HG02798 (cell line): Measurements from ENCODE around the gene ZXDC.
A peak's percentile ranks its signal among the peaks of the same experiment; 100 is the strongest.

Source experiments
- ATAC-seq: cut with Tn5 transposase; IDR thresholded peaks from one replicate; pipeline ENCODE4 v1.9.1; 2021; ENCODE audit warnings: mild to moderate bottlenecking; ENCODE audit not compliant: unreplicated experiment, poor library complexity

The ZXDC gene, protein sequence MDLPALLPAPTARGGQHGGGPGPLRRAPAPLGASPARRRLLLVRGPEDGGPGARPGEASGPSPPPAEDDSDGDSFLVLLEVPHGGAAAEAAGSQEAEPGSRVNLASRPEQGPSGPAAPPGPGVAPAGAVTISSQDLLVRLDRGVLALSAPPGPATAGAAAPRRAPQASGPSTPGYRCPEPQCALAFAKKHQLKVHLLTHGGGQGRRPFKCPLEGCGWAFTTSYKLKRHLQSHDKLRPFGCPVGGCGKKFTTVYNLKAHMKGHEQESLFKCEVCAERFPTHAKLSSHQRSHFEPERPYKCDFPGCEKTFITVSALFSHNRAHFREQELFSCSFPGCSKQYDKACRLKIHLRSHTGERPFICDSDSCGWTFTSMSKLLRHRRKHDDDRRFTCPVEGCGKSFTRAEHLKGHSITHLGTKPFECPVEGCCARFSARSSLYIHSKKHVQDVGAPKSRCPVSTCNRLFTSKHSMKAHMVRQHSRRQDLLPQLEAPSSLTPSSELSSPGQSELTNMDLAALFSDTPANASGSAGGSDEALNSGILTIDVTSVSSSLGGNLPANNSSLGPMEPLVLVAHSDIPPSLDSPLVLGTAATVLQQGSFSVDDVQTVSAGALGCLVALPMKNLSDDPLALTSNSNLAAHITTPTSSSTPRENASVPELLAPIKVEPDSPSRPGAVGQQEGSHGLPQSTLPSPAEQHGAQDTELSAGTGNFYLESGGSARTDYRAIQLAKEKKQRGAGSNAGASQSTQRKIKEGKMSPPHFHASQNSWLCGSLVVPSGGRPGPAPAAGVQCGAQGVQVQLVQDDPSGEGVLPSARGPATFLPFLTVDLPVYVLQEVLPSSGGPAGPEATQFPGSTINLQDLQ

DNA sequence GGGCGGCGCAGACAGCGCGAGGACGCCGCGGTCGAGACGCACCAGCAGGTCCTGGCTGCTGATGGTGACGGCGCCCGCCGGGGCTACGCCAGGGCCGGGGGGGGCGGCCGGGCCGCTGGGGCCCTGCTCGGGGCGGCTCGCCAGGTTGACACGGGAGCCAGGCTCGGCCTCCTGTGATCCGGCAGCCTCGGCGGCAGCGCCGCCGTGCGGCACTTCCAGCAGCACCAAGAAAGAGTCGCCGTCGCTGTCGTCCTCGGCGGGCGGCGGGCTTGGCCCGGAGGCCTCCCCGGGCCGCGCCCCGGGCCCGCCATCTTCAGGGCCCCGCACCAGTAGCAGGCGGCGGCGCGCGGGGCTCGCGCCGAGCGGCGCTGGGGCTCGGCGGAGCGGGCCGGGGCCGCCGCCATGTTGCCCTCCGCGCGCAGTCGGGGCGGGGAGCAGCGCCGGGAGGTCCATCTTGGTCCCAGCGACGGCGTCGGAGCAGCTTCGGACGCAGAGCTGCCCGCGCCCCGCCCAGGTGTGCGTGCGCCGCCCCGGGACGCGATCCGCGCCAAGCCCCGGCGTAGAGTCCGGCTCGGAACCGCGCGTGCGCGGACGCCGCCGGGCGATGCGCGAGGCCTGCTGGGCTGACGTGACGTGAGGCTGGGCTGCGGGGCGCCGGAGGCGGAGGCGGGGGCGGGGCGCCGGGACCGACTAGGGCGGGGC is at the start of gene ZXDC:
Gene ZXDC, minus strand, starts transcription at position 479 of the 702 bp plus-strand sequence. Its CDS starts 26 bp downstream, at position 453.
- ATAC-seq: peak; percentile 88

DNA sequence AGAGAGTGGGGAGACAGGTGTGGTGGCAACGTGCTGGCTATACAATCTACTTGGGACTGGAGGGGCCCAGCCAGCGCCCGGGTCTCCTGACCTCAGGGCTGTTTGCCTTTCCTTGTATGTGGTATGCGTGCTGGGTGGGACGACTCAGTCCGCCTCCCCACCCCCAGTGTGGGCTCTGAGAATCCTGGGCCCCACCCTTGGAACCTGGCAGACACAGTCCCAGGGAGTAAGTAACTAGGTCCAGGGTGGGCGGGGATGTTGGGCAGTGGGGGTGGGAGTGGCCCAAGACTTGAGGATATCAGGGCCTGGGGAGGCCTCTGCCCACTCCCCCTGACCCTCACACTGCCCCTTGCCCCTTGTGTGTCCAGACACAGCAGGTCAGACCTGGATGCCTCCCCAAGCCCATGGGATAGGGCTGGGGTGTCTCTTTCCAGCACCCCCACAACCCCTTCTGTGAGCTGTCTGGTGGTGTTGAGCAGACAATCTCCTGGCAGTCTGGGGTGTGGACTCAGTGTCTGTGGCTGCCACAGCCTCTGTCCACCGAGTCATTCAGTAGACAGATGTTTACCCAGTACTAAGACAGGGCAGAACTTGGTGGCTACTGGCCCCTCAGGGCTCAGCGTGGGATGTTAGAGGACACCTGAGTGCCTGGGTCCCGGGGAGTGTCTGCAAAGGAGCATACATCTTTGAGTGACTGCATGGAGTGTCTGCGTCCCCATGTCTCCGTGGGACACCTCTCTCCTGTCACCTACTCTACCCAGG is 49.6 kb upstream of the ZXDC start:
- no peak for ATAC-seq

DNA sequence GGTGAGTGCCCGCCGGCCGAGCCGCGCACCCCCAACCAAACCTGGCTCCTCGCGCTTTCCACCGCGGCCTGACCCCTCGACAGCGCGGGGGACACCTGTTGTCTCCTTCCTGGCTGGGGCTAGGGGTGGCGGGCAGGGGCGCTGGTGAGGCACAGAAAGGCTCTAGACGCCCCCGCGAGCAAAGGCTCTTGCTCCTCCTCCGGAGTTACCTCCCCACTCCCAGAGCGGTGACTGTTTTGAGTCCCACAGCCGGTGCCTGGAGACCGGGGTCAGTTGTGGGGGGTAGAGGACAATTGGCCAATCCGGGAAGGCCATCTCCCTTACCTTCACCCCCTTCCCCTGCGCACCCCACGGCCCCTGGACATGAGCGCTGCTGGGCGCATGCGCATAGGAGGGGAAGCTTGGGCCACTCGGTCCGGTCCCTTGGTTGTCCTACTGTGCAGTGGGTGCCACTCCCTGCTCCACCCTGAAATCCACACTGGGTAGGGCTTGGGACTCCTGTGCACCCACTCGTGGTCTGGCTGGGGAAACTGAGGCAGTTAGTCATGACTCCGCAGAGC is 48.8 kb upstream of the ZXDC start:
- ATAC-seq: no peak

DNA sequence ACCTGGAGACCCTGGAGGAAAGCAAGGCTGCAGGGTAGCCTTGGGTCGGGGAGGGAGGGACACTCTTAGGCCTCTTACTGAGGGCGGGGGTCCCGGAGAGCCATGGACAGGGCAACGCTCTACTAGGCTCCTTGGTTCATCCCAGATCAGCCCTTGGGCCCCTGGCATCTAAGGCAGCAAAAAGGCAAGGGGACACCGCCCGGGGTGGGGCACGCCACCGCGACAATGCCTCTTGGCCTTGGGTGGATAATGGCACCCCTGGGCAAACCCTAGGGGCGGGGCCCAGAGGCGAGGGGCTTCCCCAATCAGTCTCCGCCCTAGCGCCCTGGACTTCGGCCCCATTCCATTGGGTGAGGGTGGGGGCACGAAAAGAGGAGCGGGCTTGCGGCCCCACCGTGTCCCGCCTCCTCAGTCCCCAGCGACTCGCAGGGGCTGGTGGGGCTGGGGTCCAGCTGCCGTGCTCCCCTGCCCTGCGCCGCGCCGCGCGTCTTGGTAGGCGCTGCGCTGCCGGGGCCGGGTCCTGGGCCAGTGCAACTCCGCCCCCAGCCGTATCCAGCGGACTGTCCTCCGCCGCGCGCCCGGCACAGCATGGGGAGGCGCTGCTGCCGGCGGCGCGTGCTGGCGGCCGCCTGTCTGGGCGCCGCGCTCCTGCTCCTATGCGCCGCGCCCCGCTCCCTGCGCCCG is 48.2 kb upstream of the ZXDC start, which contains the start of gene CHST13:
Gene CHST13, plus strand, starts transcription at position 411 of the 684 bp plus-strand sequence. Its CDS starts 178 bp downstream, at position 589.
- ATAC-seq: no peak

DNA sequence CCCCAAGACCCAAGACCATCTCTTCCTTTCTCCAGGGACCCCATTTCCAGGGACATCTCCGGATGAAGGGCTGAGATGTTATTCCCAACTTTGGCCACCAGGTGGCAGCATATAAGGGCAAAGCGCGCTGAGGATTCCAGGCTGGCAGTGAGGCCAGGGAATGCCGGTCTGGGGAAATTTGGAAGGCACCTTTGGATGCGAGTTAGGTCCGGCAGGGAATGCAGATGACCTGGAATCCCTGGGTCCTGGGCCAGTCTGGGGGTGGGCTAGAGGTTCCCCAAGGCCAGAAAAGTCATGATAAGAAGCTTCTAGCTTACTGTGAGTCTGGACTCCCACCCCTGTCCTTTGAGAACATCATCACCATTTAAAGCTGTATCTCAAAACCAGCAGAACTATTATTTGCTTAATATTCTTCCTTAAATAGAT is 46.7 kb upstream of the ZXDC start:
- ATAC-seq: no peak

DNA sequence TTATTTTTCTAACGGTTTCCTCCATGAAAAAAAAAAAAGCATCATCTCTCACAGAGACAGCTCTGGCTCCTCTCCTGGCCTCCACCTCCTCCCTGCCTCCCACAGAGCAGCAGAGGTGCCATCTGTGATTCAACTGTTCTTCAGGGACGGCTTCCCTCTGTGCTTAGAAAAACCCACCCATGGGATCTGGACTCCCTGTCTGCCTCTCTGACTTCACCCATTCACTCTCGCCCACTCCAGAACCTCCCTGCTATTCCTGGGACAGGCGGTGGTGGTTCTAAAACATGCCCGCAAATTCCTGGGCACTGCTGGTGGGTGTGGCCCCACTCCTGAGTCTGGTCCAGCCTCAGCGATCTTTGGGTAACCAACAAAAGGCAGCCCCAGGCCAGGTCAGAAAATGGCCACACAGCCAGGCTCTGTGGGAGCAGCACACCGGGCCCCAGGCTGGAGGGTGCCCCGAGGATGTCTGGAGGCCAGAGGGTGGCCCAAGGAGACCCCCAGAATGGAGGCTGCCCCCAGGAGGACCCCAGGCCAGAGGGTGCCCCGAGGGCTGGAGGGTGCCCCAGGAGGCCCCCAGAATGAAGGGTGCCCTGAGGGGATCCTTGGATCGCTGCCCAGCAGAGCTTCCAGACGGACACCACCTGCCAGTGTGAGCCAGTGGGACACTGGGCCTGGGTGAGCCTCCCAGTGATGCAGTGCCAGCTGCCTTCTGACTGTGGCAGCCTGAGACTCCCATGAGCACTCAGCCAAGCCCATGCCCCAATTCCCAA is 45.6 kb upstream of the ZXDC start:
- ATAC-seq: no peak

DNA sequence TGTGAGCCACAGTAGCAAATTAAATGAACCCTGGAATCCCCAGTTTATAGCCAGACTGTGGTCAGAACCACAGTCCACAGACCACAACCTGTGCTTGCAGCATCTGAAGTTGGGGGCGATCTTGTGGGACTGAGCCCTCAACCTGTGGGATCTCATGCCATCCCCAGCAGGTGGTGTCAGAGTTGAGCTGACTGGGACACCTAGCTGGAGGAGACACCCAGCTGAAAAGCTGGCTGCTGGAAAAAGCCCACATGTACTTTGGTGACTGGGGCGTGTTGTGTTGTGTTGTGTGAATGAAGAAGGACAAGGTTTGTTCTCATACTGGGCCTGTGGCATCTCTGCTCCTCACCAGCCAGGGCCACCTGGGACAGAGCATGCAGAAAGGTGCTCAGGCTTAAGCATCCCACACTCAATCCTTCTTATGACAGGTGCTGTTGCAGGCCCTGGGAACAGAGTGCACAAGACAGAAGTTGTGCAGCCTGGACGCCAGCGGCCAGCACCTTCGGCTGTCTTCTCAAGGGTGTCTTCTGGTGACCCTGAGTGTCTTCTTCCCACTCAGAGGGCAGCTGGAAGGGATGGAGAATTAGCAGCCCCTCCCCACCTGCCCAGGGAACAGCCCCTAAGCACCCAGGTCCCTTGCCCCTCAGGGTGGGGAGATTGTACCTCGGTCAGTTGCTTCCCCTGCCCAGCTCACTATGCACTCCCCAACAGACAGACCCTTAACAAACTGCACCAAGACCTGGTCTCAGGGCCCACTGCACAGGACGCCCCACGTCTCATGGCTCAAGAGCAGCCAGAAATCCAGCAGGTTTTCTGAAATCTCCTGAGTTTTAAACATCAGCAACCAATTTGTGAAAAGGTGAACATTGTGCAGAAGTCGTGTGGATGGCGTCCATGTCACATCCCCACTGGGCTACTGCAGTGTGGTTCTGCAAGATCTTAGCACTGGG is 44.1 kb upstream of the ZXDC start:
- ATAC-seq: no peak

DNA sequence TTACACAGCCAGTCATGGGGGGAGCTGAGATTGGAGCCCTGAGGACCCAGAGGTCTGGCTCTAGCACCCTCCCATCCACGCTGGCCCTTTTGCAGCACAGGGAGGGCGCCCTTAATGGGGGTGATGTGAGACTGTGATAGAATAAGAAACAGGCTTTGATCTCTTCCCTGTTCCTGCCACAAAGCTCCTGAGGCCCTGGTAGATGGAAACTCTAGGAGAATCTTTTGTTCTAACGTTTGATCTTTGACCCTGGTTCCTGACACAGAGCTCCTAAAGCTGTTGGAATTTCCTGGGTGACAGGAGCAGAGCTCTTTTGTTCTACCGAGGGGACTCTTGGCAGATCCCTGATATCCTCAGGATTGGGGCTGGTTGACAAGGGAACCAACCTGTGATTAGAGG is 43.1 kb upstream of the ZXDC start:
- ATAC-seq: no peak

DNA sequence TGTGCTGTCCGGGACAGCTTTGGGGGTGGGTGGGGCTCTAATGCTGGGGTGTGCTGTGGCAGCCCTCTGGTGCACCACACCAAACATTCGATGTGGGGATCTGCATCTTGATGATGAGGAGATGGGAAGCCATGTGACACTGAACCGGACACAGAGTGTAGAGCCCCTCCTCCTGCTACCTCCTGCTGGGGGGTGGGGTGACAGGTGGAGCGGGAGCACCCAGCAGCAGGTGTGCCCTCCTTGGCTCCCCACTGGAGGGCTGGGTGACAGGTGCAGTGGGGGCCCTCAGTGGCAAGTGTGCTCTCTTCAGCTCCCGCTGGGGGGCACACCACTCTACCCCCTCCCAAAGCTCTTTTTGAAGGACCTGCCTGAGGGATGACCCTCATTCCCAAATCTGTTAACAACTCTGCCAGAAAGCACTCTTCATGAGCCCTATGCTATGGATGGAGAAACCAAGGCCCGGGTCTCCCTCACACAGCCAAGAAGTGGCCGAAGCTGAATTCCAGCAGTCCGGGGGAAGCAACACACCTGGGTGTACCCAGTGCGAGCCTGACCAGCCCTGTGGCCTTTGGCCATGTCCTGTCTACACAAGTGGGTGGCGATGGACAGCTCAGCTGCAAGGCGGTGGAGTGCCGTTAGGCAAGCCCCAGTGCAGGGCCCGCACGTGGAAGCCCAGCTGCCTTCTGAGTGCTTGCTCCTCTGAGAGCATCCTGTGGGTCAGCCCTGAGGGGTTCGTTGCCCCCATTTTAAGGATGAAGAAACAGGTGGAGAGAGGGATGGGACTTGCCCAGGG is 42.5 kb upstream of the ZXDC start:
- no peak for ATAC-seq

DNA sequence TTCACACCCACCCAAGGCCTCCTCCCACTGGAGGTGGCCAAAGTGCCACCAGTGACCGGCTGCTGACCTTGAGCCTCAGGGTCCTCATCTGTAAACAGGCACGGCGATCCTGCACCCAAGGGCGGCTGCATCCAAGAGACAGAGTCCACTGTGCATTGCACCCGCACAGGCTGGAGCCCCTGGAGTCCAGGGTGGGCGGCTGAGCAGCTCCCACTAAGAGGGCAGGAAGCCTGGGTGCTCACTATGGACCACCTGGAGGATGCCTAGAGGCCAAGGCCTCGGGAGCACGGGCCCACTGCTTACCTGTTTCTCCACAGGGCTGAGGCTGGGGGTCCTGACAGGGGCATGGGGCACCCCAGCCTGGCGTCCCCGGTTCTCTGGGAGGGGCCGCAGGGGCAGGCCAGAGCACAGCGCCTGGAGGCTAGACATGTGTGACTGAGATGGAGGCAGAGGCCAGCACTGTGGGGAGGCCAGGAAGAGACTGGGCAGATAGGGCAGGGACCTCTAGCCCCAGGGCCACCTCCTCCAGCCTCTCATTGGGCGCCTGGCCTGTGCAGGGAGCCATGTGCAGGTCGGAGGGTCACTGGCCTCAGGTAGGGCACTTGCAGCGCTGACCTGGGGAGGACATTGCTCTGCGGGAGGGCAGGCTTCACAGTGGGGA is 41.7 kb upstream of the ZXDC start, which contains the start of gene UROC1:
Gene UROC1, minus strand, starts transcription at position 483 of the 661 bp plus-strand sequence. Its CDS starts 54 bp downstream, at position 429.
- no peak for ATAC-seq

DNA sequence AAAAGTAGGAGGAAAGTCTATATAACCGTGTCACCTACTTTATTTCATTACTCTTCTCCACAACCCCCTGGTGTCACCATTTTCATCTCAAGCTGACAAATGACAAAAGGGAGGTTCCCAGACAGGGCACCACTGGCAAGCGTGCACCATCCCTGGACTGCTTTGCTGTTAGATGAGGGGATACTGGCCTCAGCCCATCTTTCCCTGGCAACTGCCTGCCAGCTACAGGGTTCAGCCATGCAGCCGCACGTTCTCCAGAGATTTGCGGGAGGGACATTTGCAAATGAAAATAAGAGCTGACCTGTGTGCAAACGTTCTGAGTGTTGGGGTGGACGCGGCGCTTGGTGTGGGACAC is 41.2 kb upstream of the ZXDC start:
- ATAC-seq: no peak

DNA sequence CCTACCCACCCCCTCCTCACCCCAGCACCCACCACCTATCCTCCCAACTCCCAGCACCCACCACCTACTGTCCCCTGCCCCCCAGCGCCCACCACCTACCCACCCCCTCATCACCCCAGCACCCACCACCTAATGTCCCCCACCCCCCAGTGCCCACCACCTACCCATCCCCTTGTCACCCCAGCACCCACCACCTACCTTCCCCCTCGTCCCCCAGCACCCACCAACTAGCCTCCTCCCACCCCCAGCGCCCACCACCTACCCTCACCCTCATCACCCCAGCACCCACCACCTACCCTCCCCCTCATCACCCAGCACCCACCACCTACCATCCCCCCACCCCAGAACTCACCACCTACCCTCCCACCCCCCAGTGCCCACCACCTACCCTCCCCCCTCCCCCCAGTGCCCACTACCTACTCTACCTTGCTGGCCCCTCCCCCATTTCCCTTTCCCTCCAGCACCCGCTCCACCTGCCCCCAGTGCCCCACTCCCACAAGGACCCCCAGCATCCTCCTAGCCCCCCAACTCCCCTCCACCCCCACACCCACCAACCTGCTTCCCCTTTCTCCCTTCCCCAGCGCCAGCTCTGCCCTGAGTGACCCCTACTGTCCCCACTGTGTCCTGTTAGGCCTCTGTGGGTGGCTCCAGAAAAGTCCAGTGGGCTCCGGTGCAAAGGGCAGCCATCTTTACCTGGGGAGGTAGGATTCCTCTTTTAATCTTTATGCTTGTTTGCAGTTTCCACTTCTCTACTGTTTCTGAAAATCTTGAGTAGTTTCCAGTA is 40.7 kb upstream of the ZXDC start:
- ATAC-seq: no peak

DNA sequence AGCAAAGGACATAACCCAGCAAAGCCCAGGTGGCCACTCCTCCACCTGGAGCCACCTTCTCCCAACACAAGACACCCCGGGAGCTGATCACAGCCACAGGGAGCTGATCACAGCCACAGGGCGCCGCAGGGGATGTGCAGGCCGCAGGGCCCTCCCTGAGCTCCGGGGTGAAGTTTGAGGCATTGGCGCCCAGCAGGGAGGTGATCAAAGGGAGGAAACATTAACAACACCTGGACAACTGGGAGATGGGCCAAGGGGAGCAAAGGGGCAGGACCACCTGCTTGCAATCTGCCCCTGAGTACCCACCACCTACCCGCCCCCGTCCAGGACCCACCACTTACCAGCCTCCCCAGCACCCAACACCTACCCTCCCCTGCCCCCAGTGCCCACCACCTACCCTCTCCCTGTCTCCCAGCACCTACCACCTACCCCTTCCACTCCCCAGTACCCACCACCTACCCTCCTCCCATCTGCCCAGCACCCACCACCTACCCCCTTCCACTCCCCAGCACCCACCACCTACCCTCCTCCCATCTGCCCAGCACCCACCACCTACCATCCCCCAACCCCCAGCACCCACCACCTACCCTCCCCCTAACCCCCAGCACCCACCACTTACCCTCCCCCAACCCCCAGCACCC is 39.5 kb upstream of the ZXDC start:
- no peak for ATAC-seq

DNA sequence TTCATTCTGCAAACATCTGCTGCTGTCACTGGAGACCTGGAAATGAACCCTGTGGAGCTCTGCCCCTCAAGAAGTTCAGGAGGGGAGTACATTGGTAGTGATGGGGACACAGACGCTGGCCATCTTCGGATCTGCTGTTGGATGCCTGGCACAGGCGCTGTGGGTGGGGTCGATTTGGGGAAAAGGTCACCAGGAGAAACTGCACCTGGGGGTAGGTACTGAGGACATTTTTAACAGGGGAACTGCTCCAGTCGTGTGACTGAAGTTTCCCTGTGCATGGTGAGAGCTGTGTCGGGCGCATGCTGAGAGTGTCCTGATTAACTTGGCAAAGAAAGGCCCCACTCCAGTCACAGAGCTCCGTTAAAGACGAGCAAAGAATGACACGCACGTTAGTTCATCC is 38.5 kb upstream of the ZXDC start:
- no peak for ATAC-seq
